H1 (cell line): ENCODE measurements around the gene NABP1. TPM values are rescaled to one million over a fixed set of nuclear protein-coding genes. Genes with fewer than 3 reads are reported as not detected.

Experiments
- CTCF ChIA-PET: fragments of 300-600 bp; sonication (Branson Sonifier 250); formaldehyde crosslinking; loops from one replicate; lab custom pipeline; 2021; ENCODE audit not compliant: partially characterized antibody; lab: Charles Lee
- POLR2A ChIA-PET: fragments of 300-600 bp; sonication (Branson Sonifier 250); formaldehyde crosslinking; loops from one replicate; lab custom pipeline; 2021; ENCODE audit warnings: inconsistent platforms; ENCODE audit not compliant: partially characterized antibody; lab: Charles Lee
- DNase-seq, 2 experiments: peaks; one replicate each; pipeline versions ENCODE4 v3.0.0 to v3.0.0-alpha.2; 2010 to 2022; ENCODE audit warnings: low spot score in 2 of 2, low read depth in 1 of 2, mixed read lengths in 1 of 2
- FAIRE-seq: peaks from 2 replicates; lab custom pipeline; 2011; peaks lifted over from hg19 to GRCh38; lab: Jason Lieb, UNC
- H2AFZ ChIP-seq: 2 replicates; pipeline ENCODE4 v1.8.1; 2012; ENCODE audit warnings: low read length, inconsistent platforms
- H2AK5ac ChIP-seq: 2 replicates; pipeline ENCODE4 v1.6.1; 2013; ENCODE audit warnings: low read depth, low read length
- H2BK120ac ChIP-seq: replicated peaks from 2 replicates; pipeline ENCODE3; 2013; ENCODE audit warnings: low read depth, low read length, inconsistent platforms
- H2BK12ac ChIP-seq: 2 replicates; pipeline ENCODE4 v1.6.1; 2013; ENCODE audit warnings: low read depth, low read length
- H2BK15ac ChIP-seq: 2 replicates; pipeline ENCODE4 v1.6.1; 2013; ENCODE audit warnings: low read length
- H2BK20ac ChIP-seq: 2 replicates; pipeline ENCODE4 v1.6.1; 2013; ENCODE audit warnings: low read length
- H2BK5ac ChIP-seq: 2 replicates; pipeline ENCODE4 v1.6.1; 2013; ENCODE audit warnings: low read depth, low read length
- H3K14ac ChIP-seq: 2 replicates; pipeline ENCODE4 v1.6.1; 2013; ENCODE audit warnings: inconsistent platforms; ENCODE audit not compliant: insufficient read length
- H3K18ac ChIP-seq: 2 replicates; pipeline ENCODE4 v1.6.1; 2013; ENCODE audit warnings: low read length; ENCODE audit errors: extremely low read depth
- H3K23ac ChIP-seq: 2 replicates; pipeline ENCODE4 v1.6.1; 2013; ENCODE audit warnings: inconsistent platforms; ENCODE audit not compliant: insufficient read length
- H3K23me2 ChIP-seq: 2 replicates; pipeline ENCODE4 v1.6.1; 2013; ENCODE audit warnings: low read depth, low read length
- H3K27ac ChIP-seq: 2 replicates; pipeline ENCODE4 v1.6.1; 2011; ENCODE audit warnings: low read depth, low read length, inconsistent platforms
- H3K27me3 ChIP-seq, 4 experiments: replicated peaks in 1 of 4; 1 replicate in 1 of 4; 2 replicates in 3 of 4; pipeline versions ENCODE4 v1.6.1 to v1.8.1; 2011 to 2013; ENCODE audit warnings: low read length in 3 of 4, mild to moderate bottlenecking in 3 of 4, inconsistent platforms in 2 of 4, mixed read lengths in 2 of 4, moderate library complexity in 1 of 4; ENCODE audit not compliant: control insufficient read depth in 3 of 4, insufficient read depth in 3 of 4; ENCODE audit errors: extremely low read depth in 1 of 4
- H3K36me3 ChIP-seq, 4 experiments: 2 replicates each; pipeline versions ENCODE4 v1.6.1 to v1.8.1; 2011 to 2013; ENCODE audit warnings: mild to moderate bottlenecking in 4 of 4, low read length in 3 of 4, moderate library complexity in 2 of 4, control low read depth in 1 of 4, inconsistent platforms in 1 of 4; ENCODE audit not compliant: insufficient read depth in 4 of 4, control insufficient read depth in 2 of 4
- H3K4ac ChIP-seq: replicated peaks from 2 replicates; pipeline ENCODE3; 2013; ENCODE audit warnings: low read length, low read depth, mixed read lengths, inconsistent platforms; ENCODE audit not compliant: insufficient read length
- H3K4me1 ChIP-seq, 4 experiments: replicated peaks in 1 of 4; 1 replicate in 1 of 4; 2 replicates in 3 of 4; pipeline versions ENCODE4 v1.6.1 to v1.8.1; 2011 to 2013; ENCODE audit warnings: low read length in 3 of 4, inconsistent platforms in 2 of 4, mixed read lengths in 1 of 4; ENCODE audit not compliant: insufficient read depth in 4 of 4, control insufficient read depth in 3 of 4
- H3K4me2 ChIP-seq, 2 experiments: 2 replicates each; pipeline versions ENCODE4 v1.6.1 to v1.8.1; 2011 to 2013; ENCODE audit warnings: low read depth in 2 of 2, low read length in 2 of 2, control low read depth in 1 of 2, inconsistent platforms in 1 of 2, mild to moderate bottlenecking in 1 of 2; ENCODE audit not compliant: insufficient read depth in 1 of 2
- H3K4me3 ChIP-seq, 4 experiments: fragments of 200-600, 300-600 bp in 1 of 4; sonication (generic), shearing (Covaris generic), sonication (Bioruptor Twin) in 1 of 4; 2 replicates each; pipeline versions ENCODE4 v1.5.1 to v1.8.1; 2011 to 2016; ENCODE audit warnings: low read length in 4 of 4, low read depth in 3 of 4, control low read depth in 2 of 4, inconsistent platforms in 2 of 4, mild to moderate bottlenecking in 2 of 4, mixed read lengths in 1 of 4, moderate library complexity in 1 of 4; ENCODE audit not compliant: insufficient read depth in 2 of 4; ENCODE audit errors: extremely low read depth in 1 of 4
- H3K56ac ChIP-seq: replicated peaks from 2 replicates; pipeline ENCODE3; 2013; ENCODE audit warnings: low read depth, mild to moderate bottlenecking, mixed read lengths, low read length, inconsistent platforms; ENCODE audit not compliant: insufficient read length
- H3K79me1 ChIP-seq: 2 replicates; pipeline ENCODE4 v1.6.1; 2013; ENCODE audit warnings: low read depth, low read length, control low read depth
- H3K79me2 ChIP-seq, 2 experiments: 2 replicates each; pipeline versions ENCODE4 v1.6.1 to v1.8.1; 2012 to 2013; ENCODE audit warnings: low read length in 2 of 2, mild to moderate bottlenecking in 2 of 2, inconsistent platforms in 1 of 2; ENCODE audit not compliant: insufficient read depth in 2 of 2, control insufficient read depth in 1 of 2
- H3K9ac ChIP-seq, 4 experiments: replicated peaks in 1 of 4; 1 replicate in 1 of 4; 2 replicates in 3 of 4; pipeline versions ENCODE4 v1.6.1 to v1.8.1; 2011 to 2013; ENCODE audit warnings: low read depth in 3 of 4, low read length in 3 of 4, control low read depth in 2 of 4, mild to moderate bottlenecking in 2 of 4, moderate library complexity in 2 of 4, inconsistent platforms in 1 of 4; ENCODE audit errors: extremely low read depth in 1 of 4
- H3K9me3 ChIP-seq, 2 experiments: 2 replicates each; pipeline versions ENCODE4 v1.6.1 to v1.8.1; 2012 to 2013; ENCODE audit warnings: mild to moderate bottlenecking in 2 of 2, moderate library complexity in 2 of 2, control low read depth in 1 of 2, inconsistent platforms in 1 of 2, low read depth in 1 of 2, low read length in 1 of 2, mixed read lengths in 1 of 2; ENCODE audit not compliant: insufficient read depth in 2 of 2
- H4K20me1 ChIP-seq, 2 experiments: replicated peaks in 1 of 2; 2 replicates each; pipeline versions ENCODE3 to v1.8.1; 2011 to 2013; ENCODE audit warnings: inconsistent platforms in 2 of 2, low read length in 2 of 2, mild to moderate bottlenecking in 1 of 2; ENCODE audit not compliant: insufficient read depth in 2 of 2, control insufficient read depth in 1 of 2
- H4K5ac ChIP-seq: 2 replicates; pipeline ENCODE4 v1.6.1; 2013; ENCODE audit warnings: low read length, low read depth, mixed read lengths, inconsistent platforms; ENCODE audit not compliant: insufficient read length
- H4K8ac ChIP-seq: 2 replicates; pipeline ENCODE4 v1.8.0; 2013; ENCODE audit warnings: mild to moderate bottlenecking, moderate library complexity, low read length, inconsistent platforms; ENCODE audit not compliant: insufficient read depth; ENCODE audit errors: extremely low read depth
- H4K91ac ChIP-seq: replicated peaks from 2 replicates; pipeline ENCODE3; 2013; ENCODE audit warnings: low read length, mixed read lengths, inconsistent platforms; ENCODE audit not compliant: insufficient read length
- CEBPB ChIP-seq: IDR thresholded peaks from 2 replicates; pipeline ENCODE4 v1.6.1; 2012; ENCODE audit warnings: low read depth, low read length
- HDAC6 ChIP-seq: IDR thresholded peaks from one replicate; pipeline ENCODE4 v1.7.1; 2012; ENCODE audit warnings: low read depth, mild to moderate bottlenecking, inconsistent platforms, low read length, moderate library complexity
- SIRT6 ChIP-seq: IDR thresholded peaks from one replicate; pipeline ENCODE4 v1.7.1; 2012; ENCODE audit warnings: low read length, inconsistent platforms
- WGBS, 2 experiments: shearing (Covaris generic) in 1 of 2; methylation state at CpG; one replicate each; pipeline versions ENCODE4 v1.1.6 to v1.1.7; 2013 to 2015; ENCODE audit warnings: low lambda C conversion rate in 2 of 2, mixed read lengths in 2 of 2, inconsistent platforms in 1 of 2, low coverage in 1 of 2, missing lambda C conversion rate in 1 of 2; ENCODE audit not compliant: insufficient replicate concordance in 2 of 2, insufficient coverage in 1 of 2, insufficient read length in 1 of 2; ENCODE audit errors: extremely low coverage in 1 of 2, missing lambda C conversion rate in 1 of 2; 5-methylcytosine and 5-hydroxymethylcytosine counted together
- polyA plus RNA-seq, 7 experiments: library from polyadenylated mRNA; depleted of rRNA in 3 of 7; stranded (reverse) in 5 of 7; unstranded in 2 of 7; fragments of >200 nt in 5 of 7; fragments of 200-250 nt in 2 of 7; gene quantifications; 1 replicate in 5 of 7; 2 replicates in 1 of 7; 4 replicates in 1 of 7; pipeline versions ENCODE4 v1.2.1 to v1.2.3, GENCODE V29; 2011 to 2013; ENCODE audit warnings: missing spikeins in 2 of 7, mixed read lengths in 2 of 7
- total RNA-seq: library from RNA; stranded (reverse); fragmentation: NEBNext Ultra II Directional; extraction: Animal tissue kit (Norgen Biotek cat#: 25700); gene quantifications from 2 replicates; pipeline ENCODE4 v1.2.1, GENCODE V29; 2021

Gene NABP1
- total and polyA plus RNA-seq, 2 of the 8 experiments (the other 6 are each of a cell fraction or from before 2014, with no cell fraction given) = 0.63 to 4.8 TPM

DNA sequence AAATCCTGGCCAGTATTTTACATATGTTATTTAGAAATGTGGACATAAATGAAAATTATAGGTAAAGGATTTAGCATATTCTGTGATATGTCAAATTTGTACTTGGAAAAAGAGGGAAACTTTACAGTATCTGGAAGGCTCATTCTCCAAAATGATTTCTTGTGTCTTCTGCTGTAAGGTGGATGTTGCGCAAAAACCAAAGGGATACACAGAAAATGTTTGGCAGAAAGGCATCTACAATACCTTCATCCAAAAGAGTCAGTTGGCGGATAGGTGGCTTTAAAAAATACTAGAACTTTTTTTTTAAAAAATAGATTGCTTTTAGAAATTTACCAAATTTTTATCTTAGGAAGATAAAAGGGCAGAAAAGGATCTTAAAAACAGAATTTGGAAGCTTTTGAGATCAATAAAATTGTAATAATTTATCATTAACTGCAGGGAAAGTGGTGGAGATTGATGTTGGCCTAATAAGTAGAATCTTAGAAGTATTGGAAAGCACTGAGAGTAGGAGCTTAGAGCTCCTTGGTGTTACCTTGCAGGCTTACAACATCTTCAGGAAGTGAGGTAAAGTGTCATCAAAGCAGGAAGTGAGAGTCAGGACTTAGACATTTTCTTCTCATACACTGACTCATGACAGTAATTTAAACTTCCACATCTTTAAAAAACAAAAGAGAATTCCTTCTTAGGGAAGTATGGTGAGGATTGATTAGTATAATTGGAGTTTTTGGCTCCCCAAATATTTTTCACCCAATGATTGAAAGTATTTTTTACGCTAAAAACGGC is 2.1 kb downstream of the NABP1 start:
- H2BK120ac ChIP-seq = no peak overlapping the region
- H3K23ac ChIP-seq = no peak overlapping the region
- H3K4me1 ChIP-seq = no peaks in the 10 kb centered on the region
- no peak overlapping the region; a peak in 1 of 4 replicates for H3K4me2 ChIP-seq
- FAIRE-seq (no peak), DNase-seq (no peak)
- ChIA-PET POLR2A (interaction anchor here (0.6 to 1.2 kb wide), 3 partner anchors 9 to 111 kb away, joined by 3 to 4 read pairs (median 3); no protein-coding TSS in a partner anchor), CTCF (interaction anchor here (1.0 to 1.4 kb wide), 2 partner anchors 111 to 113 kb away, joined by 5 read pairs; no protein-coding TSS in a partner anchor)
- H2AFZ ChIP-seq = no peak overlapping the region
- no peak overlapping the region for H4K8ac ChIP-seq
- 94% methylated on average over 4 of the region's 4 CpGs; no CpG with 5 or more reads in 1 of the 2 experiments for WGBS, 2 experiments
- H3K18ac ChIP-seq = no peak overlapping the region
- no peak overlapping the region for H3K56ac ChIP-seq
- H3K23me2 ChIP-seq = peaks cover 9% of the 10 kb centered on the region; the same call in 1 of the 2 replicates
- no peak overlapping the region for H3K4me3 ChIP-seq
- no peak for TF ChIP-seq HDAC6
- TF ChIP-seq SIRT6 = no peak
- TF ChIP-seq CEBPB = 0 out of 2 replicates have a peak, but pooled peaks have one; percentile 10
- H2BK12ac ChIP-seq = no peak overlapping the region
- H3K27me3 ChIP-seq = peaks cover 0 to 4% (median under 1%) of the 10 kb centered on the region in 4 experiments; a peak in 4 of 7 replicates
- no peak overlapping the region for H2AK5ac ChIP-seq
- H3K79me2 ChIP-seq = no peaks in the 10 kb centered on the region
- H3K9me3 ChIP-seq = no peaks in the 10 kb centered on the region
- H2BK15ac ChIP-seq = no peak overlapping the region
- peaks cover 0 to 9% (median under 1%) of the 10 kb centered on the region in 4 experiments; a peak in 1 of 8 replicates for H3K36me3 ChIP-seq
- H3K79me1 ChIP-seq = no peaks in the 10 kb centered on the region
- no peaks in the 10 kb centered on the region for H4K20me1 ChIP-seq
- no peak overlapping the region for H4K5ac ChIP-seq
- H3K27ac ChIP-seq = no peak overlapping the region
- no peak overlapping the region for H3K4ac ChIP-seq
- no peak overlapping the region for H3K9ac ChIP-seq
- no peak overlapping the region for H3K14ac ChIP-seq
- no peak overlapping the region for H2BK5ac ChIP-seq
- H2BK20ac ChIP-seq = no peak overlapping the region
- no peak overlapping the region for H4K91ac ChIP-seq
